Stomach (tissue), 9 donors: ENCODE measurements around the gene PRTG. TPM values are rescaled to one million over a fixed set of nuclear protein-coding genes. Genes with fewer than 3 reads are reported as not detected.
"Not testable (repeated sequence)": the region's sequence is repeated elsewhere in the genome, so short reads cannot be mapped to it uniquely, and the experiment has no call there.

Experiments
- DNase-seq, 2 donors: peaks; one replicate each; pipeline versions ENCODE4 v3.0.0 to v3.0.0-alpha.2; 2013 to 2019
- H3K27ac ChIP-seq, 5 donors: fragments of 200-600 bp in 4 of 5; sonication (generic) in 4 of 5; one replicate each; pipeline ENCODE4 v1.5.1; 2013 to 2019; ENCODE audit warnings: mild to moderate bottlenecking in 1 of 5, moderate library complexity in 1 of 5
- H3K27me3 ChIP-seq, 3 donors: fragments of 200-600 bp; sonication (generic); one replicate each; pipeline ENCODE4 v1.5.1; 2017 to 2019; ENCODE audit warnings: mixed run types in 1 of 3
- H3K36me3 ChIP-seq, 4 donors: fragments of 200-600 bp; sonication (generic); 1 replicate in 3 of 4; 2 replicates in 1 of 4; pipeline ENCODE4 v1.5.1; 2016 to 2019
- H3K4me1 ChIP-seq, 4 donors: fragments of 200-600 bp; sonication (generic); one replicate each; pipeline ENCODE4 v1.5.1; 2016 to 2019
- H3K4me3 ChIP-seq, 4 donors: fragments of 200-600 bp; sonication (generic) in 3 of 4; one replicate each; pipeline ENCODE4 v1.5.1; 2016 to 2019; ENCODE audit warnings: mild to moderate bottlenecking in 1 of 4
- H3K9me3 ChIP-seq, 4 donors: fragments of 200-600 bp; sonication (generic); one replicate each; pipeline ENCODE4 v1.5.1; 2016 to 2019
- CTCF ChIP-seq, 7 experiments: fragments of 450-650 bp in 4 of 7; fragments of 200-600 bp in 3 of 7; sonication (generic) in 3 of 7; IDR thresholded peaks; one replicate each; pipeline ENCODE4 v1.5.1; 2016 to 2019; ENCODE audit warnings: antibody characterized with exemption in 7 of 7, control low read depth in 2 of 7, mild to moderate bottlenecking in 1 of 7
- EP300 ChIP-seq: sonication (generic); formaldehyde crosslinking; IDR thresholded peaks from one replicate; pipeline ENCODE4 v1.6.1; 2017; ENCODE audit warnings: antibody characterized with exemption
- POLR2A ChIP-seq, 4 donors: fragments of 450-650 bp; IDR thresholded peaks; one replicate each; pipeline ENCODE4 v1.6.1; 2016; ENCODE audit warnings: antibody characterized with exemption in 4 of 4, control low read depth in 2 of 4, mild to moderate bottlenecking in 1 of 4, moderate library complexity in 1 of 4
- POLR2AphosphoS5 ChIP-seq, 3 donors: sonication (generic); formaldehyde crosslinking; IDR thresholded peaks; one replicate each; pipeline ENCODE4 v1.6.1; 2016; ENCODE audit warnings: antibody characterized with exemption in 3 of 3
- WGBS, 5 donors: extraction: QIAGEN DNeasy Blood & Tissue Kit in 3 of 5; methylation state at CpG; one replicate each; pipeline versions ENCODE4 v1.1.5 to v1.1.7; 2013 to 2018; 5-methylcytosine and 5-hydroxymethylcytosine counted together
- intact Hi-C: fragments of 100-400 bp; cut with DNase I; formaldehyde crosslinking; loops from one replicate; pipeline ENCODE4 v1.15.1; 2023; ENCODE audit warnings: low total_unique reads
- polyA plus RNA-seq, 3 donors: library from polyadenylated mRNA; stranded (reverse); fragments of 200-250 nt; gene quantifications; one replicate each; pipeline ENCODE4 v1.2.3, GENCODE V29; 2013
- total RNA-seq, 5 donors: library from RNA; depleted of rRNA; stranded (reverse); fragments of >200 nt; gene quantifications; one replicate each; pipeline versions ENCODE4 v1.1.0 to v1.2.3, GENCODE V29; 2014 to 2016
- donor health status: healthy with polysubstance abuse.
- donor health status: Bipolar disorder and iron deficiency.
- donor health status: healthy.

Gene PRTG
- total and polyA plus RNA-seq, 8 donors: under 0.01 to 12.3 (median 0.63) TPM; not detected in 2

- Histone ChIP-seq H3K4me3 (no peak overlapping the region), H3K27ac (no peak overlapping the region), H3K27me3 (no peaks in the 10 kb centered on the region), H3K9me3 (no peaks in the 10 kb centered on the region), H3K4me1 (no peaks in the 10 kb centered on the region), H3K36me3 (no peaks in the 10 kb centered on the region)
- 48 to 60% (median 57%) methylated on average over 4 of the region's 4 CpGs for WGBS, 5 donors
- intact Hi-C loops: no loop called here
- TF ChIP-seq POLR2A (IDR thresholded peaks at IDR 0.05) (no peak), EP300 (no peak), POLR2AphosphoS5 (IDR thresholded peaks at IDR 0.05) (no peak), CTCF (IDR thresholded peaks at IDR 0.05) (no peak)
- DNase-seq: peak in 1 of 2 donors; percentile 54
Observed at GRCh38 chr15:55694652-55695150, 48.3 kb downstream of the PRTG start.

DNA sequence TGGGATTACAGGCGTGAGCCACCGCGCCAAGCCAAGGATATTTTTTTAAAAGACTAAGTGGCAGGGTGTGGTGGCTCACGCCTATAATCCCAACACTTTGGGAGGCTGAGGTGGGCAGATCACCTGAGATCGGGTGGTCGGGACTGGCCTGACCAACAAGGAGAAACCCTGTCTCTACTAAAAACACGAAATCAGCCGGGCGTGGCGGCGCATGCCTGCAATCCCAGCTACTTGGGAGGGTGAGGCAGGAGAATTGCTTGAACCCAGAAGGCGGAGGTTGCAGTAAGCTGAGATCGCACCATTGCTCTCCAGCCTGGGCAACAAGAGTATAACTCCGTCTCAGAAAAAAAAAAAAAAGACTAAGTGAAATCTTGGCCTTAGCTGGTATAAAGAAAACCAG is 49.8 kb downstream of the PRTG start:
- intact Hi-C loops, H3K4me1 ChIP-seq, H3K4me3 ChIP-seq, H3K27ac ChIP-seq, H3K27me3 ChIP-seq, DNase-seq, H3K9me3 ChIP-seq, H3K36me3 ChIP-seq: not testable (repeated sequence)
- WGBS, 5 donors: 93 to 98% (median 96%) methylated on average over 14 of the region's 14 CpGs

GRCh38 chr15:55687792-55688191 is 55.2 kb downstream of the PRTG start:
- Histone ChIP-seq H3K36me3 (no peaks in the 10 kb centered on the region), H3K9me3 (no peaks in the 10 kb centered on the region), H3K27me3 (no peaks in the 10 kb centered on the region), H3K4me3 (no peak overlapping the region), H3K4me1 (peaks cover 0 to 4% (median 0%) of the 10 kb centered on the region in 4 donors), H3K27ac (no peak overlapping the region)
- TF ChIP-seq POLR2A (IDR thresholded peaks at IDR 0.05) (no peak), POLR2AphosphoS5 (IDR thresholded peaks at IDR 0.05) (no peak), EP300 (no peak), CTCF (IDR thresholded peaks at IDR 0.05) (no peak)
- 94 to 97% (median 95%) methylated on average over 6 of the region's 6 CpGs for WGBS, 5 donors
- DNase-seq: no peak
- intact Hi-C loops: no loop called here

DNA sequence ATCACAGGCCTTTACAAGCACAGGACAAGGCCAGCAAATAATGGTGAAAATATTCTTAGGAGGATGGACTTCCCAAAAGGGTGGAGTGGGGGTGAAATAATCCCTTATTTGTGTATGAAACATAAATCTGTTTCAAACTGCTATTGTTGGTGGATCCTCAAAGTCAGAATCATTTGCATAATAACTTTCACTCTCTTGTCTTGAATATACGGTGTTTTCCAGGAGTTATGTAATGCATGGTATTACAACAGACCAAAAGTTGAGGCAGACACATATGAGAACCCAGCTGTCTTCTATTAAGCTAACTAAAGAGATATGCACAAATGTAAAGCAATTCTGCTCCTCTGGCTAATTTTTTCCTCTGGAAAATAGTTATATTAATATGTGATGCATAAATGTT is 57.7 kb downstream of the PRTG start:
- H3K27ac ChIP-seq: no peak overlapping the region
- no peaks in the 10 kb centered on the region for H3K27me3 ChIP-seq
- H3K36me3 ChIP-seq: no peaks in the 10 kb centered on the region
- intact Hi-C loops: no loop called here
- DNase-seq: no peak
- TF ChIP-seq CTCF (IDR thresholded peaks at IDR 0.05): no peak
- no peak for TF ChIP-seq POLR2A (IDR thresholded peaks at IDR 0.05)
- TF ChIP-seq EP300: no peak
- no peak for TF ChIP-seq POLR2AphosphoS5 (IDR thresholded peaks at IDR 0.05)
- H3K4me3 ChIP-seq: no peak overlapping the region
- H3K4me1 ChIP-seq: peaks cover 0 to 4% (median 0%) of the 10 kb centered on the region in 4 donors
- WGBS, 5 donors: 32 to 68% (median 46%) methylated on average over 1 of the region's 1 CpG
- H3K9me3 ChIP-seq: no peaks in the 10 kb centered on the region

GRCh38 chr15:55683376-55683775 is 59.6 kb downstream of the PRTG start:
- no peaks in the 10 kb centered on the region for H3K36me3 ChIP-seq
- no peak overlapping the region for H3K27ac ChIP-seq
- H3K27me3 ChIP-seq: no peaks in the 10 kb centered on the region
- H3K4me1 ChIP-seq: no peaks in the 10 kb centered on the region
- H3K4me3 ChIP-seq: no peak overlapping the region
- intact Hi-C loops: no loop called here
- DNase-seq: peak in 1 of 2 donors; percentile 22
- TF ChIP-seq POLR2A (IDR thresholded peaks at IDR 0.05): no peak
- TF ChIP-seq CTCF (IDR thresholded peaks at IDR 0.05): no peak
- no peak for TF ChIP-seq POLR2AphosphoS5 (IDR thresholded peaks at IDR 0.05)
- no peak for TF ChIP-seq EP300
- H3K9me3 ChIP-seq: no peaks in the 10 kb centered on the region
